Stimulated activated naive CD8-positive, alpha-beta T cell treated with anti-CD3 and anti-CD28 coated beads, Interleukin-15, Interleukin-2, amounts not matched to agents 100 ng/mL and 50 ng/mL, for 24 hours (primary cell): Measurements from ENCODE around the gene SIGLEC15.

ENCODE experiments used
- H3K27ac Mint-ChIP-seq: one replicate; pipeline ENCODE4 v1.8.0; 2021; ENCODE audit warnings: mild to moderate bottlenecking, mixed read lengths
- H3K27me3 Mint-ChIP-seq: one replicate; pipeline ENCODE4 v1.8.0; 2021; ENCODE audit warnings: mixed read lengths
- H3K36me3 Mint-ChIP-seq: one replicate; pipeline ENCODE4 v1.8.0; 2021; ENCODE audit warnings: low read depth, mixed read lengths
- H3K4me1 Mint-ChIP-seq: one replicate; pipeline ENCODE4 v1.8.0; 2021; ENCODE audit warnings: low read depth, mixed read lengths
- H3K4me3 Mint-ChIP-seq: one replicate; pipeline ENCODE4 v1.8.0; 2021; ENCODE audit warnings: mild to moderate bottlenecking, mixed read lengths
- H3K9me3 Mint-ChIP-seq: one replicate; pipeline ENCODE4 v1.8.0; 2021; ENCODE audit warnings: mixed read lengths

The SIGLEC15 gene

DNA sequence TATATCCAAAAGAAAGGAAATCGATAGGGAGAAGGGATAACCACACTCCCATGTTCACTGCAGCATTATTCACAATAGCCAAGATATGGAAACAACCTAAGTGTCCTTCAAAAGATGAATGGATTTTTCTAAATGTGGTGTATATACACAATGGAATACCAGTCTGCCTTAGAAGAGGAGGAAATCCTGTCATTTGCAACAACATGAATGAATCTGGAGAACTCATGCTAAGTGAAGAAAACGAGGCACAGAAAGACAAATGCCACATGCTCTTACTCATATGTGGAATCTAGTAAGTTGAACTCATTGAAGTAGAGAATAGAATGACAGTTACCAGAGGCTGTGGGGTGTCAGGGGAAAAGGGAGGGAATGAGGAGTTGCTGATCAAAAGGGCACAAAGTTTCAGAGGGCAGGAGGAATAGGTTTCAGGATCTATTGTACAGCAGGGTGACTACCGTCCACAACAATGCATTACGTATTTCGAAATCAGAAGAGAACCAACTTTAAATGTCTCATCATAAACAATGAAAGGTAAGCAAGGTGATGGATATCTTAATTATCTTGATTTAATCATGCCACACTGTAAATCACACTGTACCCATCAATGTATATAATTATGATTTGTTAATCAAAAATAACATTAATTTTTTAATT, 46.1 kb downstream of the SIGLEC15 start:
- H3K27ac Mint-ChIP-seq, result no peak overlapping the region
- no peak overlapping the region for H3K4me3 Mint-ChIP-seq
- peaks cover 37% of the 10 kb centered on the region for H3K4me1 Mint-ChIP-seq
- peaks cover 14% of the 10 kb centered on the region for H3K9me3 Mint-ChIP-seq
- no peaks in the 10 kb centered on the region for H3K27me3 Mint-ChIP-seq
- H3K36me3 Mint-ChIP-seq, result peaks cover 81% of the 10 kb centered on the region

DNA sequence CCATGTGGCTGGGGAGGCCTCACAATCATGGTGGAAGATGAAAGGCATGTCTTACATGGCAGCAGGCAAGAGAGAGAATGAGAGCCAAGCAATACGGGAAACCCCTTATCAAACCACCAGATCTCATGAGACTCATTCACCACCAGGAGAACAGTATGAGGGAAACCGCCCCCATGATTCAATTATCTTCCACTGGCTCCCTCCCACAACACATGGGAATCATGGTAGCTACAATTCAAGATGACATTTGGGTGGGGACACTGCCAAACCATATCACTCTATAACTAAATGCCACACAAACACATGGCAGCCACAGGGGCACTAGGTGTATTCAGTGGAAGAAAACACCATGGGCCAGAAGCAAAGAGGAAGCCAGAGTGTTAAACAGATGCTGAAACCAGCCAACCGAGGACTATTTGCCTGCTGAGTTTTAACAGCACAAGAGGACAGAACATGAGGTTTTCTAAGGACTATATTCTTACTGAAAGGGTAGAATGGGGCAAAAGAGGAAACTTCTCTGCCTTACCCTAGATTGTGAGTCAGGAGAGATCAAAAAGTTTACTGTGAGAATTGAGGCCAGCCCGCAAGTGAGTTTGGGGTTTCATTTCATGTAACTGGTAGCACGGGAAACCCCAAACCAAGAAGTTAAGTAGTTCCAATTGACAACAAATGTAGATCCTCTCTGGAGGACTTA, 49.2 kb downstream of the SIGLEC15 start:
- peaks cover 75% of the 10 kb centered on the region for H3K36me3 Mint-ChIP-seq
- H3K9me3 Mint-ChIP-seq, result peaks cover 14% of the 10 kb centered on the region
- peak overlapping the region; percentile 96 for H3K27ac Mint-ChIP-seq
- H3K27me3 Mint-ChIP-seq, result no peaks in the 10 kb centered on the region
- H3K4me1 Mint-ChIP-seq, result peaks cover 38% of the 10 kb centered on the region
- H3K4me3 Mint-ChIP-seq, result peak overlapping the region; percentile 29

DNA sequence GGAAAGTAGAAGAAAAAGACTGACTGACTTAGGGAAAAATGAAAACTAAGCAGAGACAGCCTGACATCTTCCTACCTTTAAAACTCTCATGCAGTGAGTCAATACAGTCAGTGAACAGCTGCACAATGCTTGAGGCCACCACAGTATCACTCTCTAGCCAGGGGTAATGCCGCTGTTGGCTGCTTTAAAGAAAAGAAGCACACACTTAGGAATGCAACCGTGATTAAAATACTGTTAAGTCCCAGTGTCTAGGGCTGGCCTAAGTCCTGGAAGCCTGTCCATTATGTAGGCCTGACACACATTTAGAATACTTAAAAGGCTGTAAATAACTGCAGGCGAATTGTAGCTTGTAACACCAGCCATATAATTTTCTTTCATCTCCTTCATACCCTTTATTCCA, 50.7 kb downstream of the SIGLEC15 start:
- H3K4me1 Mint-ChIP-seq, result peaks cover 41% of the 10 kb centered on the region
- H3K27ac Mint-ChIP-seq, result no peak overlapping the region
- H3K27me3 Mint-ChIP-seq, result no peaks in the 10 kb centered on the region

DNA sequence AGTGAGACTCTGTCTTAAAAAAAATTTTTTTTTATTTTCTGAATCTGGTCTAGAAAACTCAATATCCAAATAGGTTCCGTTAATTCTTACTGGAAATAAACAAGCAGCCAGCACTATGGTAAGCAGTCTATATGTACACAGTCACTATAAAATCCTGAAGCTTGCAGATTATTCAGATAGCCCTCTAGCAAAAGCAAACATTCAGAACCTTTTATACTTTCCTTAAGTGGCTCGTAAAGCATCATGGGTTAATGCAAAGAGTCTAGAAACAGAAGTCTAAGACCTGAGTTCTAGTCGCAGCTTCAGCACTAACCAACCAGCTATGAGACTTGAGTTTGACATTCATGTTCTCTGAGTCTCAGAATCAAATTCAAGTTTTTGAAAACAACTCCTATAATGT, 51.9 kb downstream of the SIGLEC15 start:
- no peaks in the 10 kb centered on the region for H3K27me3 Mint-ChIP-seq
- peaks cover 35% of the 10 kb centered on the region for H3K4me1 Mint-ChIP-seq
- H3K27ac Mint-ChIP-seq, result no peak overlapping the region
- peaks cover 14% of the 10 kb centered on the region for H3K9me3 Mint-ChIP-seq
- H3K36me3 Mint-ChIP-seq, result peaks cover 71% of the 10 kb centered on the region
- H3K4me3 Mint-ChIP-seq, result no peak overlapping the region

More for the DNA sequence above, 50.7 kb downstream of the SIGLEC15 start:
- H3K9me3 Mint-ChIP-seq, result peaks cover 14% of the 10 kb centered on the region
- H3K4me3 Mint-ChIP-seq, result no peak overlapping the region
- peaks cover 70% of the 10 kb centered on the region for H3K36me3 Mint-ChIP-seq

DNA sequence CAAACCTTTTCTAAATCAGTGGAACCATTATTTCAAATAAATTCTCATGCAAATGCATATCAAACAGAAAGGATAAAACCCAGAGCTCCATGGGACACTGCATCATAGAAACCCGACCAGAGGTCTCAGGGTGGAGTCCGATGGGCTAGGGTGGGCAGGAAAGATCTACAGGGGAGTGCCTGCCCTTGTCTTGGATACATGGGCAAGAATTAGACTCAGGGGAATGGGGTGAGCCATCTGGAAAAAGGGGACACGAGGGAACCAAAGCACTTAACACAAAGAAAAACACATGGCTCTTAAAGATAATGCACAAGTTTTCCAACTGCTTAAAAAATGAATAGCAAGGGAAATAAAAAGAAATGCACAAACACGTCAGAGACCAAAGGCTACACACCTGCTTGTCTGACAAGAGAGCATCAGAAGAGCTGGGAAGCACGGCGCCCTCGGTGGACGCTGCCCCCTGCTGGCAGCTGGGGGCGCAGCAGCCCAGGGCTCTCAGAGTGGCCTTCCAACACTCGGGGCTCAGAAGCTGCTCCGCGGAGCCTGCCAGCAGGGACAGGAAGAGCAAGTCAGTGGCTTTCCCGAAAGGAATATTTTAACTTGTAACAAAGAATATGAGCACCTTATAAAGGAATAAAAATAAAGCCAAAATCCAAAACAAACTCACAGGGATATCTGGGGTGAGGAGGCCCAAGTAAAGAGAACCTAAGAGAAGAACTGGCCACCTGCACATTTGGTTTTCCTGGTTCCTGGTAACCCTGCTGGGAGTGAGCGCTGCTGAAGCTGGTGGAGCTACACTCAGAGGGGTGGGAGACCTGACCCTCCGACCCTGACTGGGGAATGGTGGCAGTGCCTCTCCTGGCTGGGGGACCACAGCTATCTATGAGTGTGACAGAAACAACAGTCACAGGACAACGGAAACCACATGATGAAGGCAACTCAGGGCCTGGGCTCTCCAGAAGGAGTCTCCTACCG, 54.5 kb downstream of the SIGLEC15 start:
- Mint-ChIP-seq H3K27ac (no peak overlapping the region), H3K4me1 (peaks cover 13% of the 10 kb centered on the region), H3K4me3 (no peak overlapping the region), H3K36me3 (peaks cover 65% of the 10 kb centered on the region), H3K27me3 (no peaks in the 10 kb centered on the region), H3K9me3 (peaks cover 6% of the 10 kb centered on the region)

DNA sequence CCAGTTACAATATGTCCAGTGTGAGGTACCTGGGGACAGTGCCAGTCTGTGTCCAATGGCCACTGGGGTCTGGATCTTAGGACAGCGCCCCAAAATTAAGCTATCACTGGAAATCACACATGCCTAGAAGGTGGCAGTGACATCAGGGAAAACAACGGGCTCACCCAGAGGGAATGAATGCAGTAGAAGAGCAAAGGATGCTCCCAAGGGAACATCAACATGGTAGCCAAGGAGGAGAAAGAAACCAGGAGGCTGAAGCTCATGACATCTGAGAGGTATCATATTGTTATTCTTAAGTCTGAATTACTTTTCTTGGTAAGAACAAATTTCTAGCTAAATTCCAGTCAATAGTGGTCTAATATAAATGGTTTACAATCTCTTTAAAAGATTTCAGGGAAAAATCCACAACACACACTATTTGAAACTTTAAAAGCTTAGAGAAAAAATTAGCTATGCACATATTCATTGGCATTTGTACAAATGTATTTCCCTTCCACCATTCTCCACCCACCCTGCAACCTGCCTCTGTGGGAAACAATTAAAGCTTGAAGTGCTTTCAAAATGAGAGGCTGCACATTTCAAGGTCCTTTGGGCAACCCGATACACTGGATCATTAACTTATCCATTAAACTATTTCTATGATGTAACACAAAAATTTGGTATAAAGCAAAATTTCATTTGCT, 55.5 kb downstream of the SIGLEC15 start:
- Mint-ChIP-seq H3K27me3 (no peaks in the 10 kb centered on the region), H3K36me3 (peaks cover 57% of the 10 kb centered on the region), H3K9me3 (no peaks in the 10 kb centered on the region), H3K4me3 (no peak overlapping the region), H3K4me1 (peaks cover 7% of the 10 kb centered on the region), H3K27ac (no peak overlapping the region)

DNA sequence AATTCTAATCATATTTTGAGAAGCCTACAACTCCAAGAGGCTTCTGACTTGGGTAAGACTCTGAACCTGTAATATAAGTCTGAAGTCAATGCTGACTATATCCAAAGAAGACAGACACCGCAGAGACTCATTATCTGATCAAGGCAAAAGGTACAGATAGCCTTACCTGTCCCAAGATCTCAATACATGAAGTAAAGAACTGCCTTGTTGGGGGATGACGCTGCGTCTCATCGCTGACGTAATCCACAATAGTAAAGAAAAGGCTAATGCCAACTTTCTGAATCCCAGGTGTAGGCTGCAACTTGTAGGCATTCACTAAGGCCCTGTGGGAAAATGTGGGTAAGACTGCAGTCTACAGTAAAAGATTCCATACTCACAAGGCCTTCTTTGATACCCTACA, 62.1 kb downstream of the SIGLEC15 start:
- Mint-ChIP-seq H3K36me3 (peaks cover 40% of the 10 kb centered on the region), H3K4me3 (no peak overlapping the region), H3K9me3 (no peaks in the 10 kb centered on the region), H3K4me1 (no peaks in the 10 kb centered on the region), H3K27ac (no peak overlapping the region), H3K27me3 (no peaks in the 10 kb centered on the region)

DNA sequence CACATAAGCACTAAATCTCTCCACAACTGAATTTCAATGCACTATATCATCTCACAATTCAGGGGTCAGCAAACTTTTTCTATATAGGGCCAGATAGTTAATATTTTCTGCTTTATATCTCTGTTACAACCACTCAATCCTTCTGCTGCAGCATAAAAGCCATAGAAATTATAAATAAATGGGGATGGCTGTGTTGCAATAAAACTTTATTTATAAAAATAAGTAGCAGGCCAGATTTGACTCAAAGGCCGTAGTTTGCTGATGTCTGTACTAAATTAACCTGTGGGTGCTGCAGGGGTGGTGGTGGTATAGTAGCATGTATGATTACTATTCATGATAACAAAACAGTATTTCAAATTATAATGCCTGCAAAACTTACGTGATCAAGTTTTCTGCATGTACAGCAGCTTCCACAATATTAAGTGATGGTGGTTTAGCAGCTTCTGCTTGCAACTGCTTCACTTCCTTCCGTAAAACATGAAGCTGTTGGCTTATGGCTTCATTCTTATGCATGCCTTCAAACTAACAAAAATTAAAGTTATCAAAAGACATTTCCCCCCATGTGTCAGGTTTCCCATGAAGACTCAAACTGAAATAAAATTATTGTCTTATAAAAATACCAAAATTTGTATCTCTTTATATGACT, 64.1 kb downstream of the SIGLEC15 start:
- H3K36me3 Mint-ChIP-seq, result peaks cover 29% of the 10 kb centered on the region
- no peaks in the 10 kb centered on the region for H3K27me3 Mint-ChIP-seq
- H3K4me1 Mint-ChIP-seq, result no peaks in the 10 kb centered on the region
- H3K9me3 Mint-ChIP-seq, result no peaks in the 10 kb centered on the region
- H3K27ac Mint-ChIP-seq, result no peak overlapping the region
- no peak overlapping the region for H3K4me3 Mint-ChIP-seq

DNA sequence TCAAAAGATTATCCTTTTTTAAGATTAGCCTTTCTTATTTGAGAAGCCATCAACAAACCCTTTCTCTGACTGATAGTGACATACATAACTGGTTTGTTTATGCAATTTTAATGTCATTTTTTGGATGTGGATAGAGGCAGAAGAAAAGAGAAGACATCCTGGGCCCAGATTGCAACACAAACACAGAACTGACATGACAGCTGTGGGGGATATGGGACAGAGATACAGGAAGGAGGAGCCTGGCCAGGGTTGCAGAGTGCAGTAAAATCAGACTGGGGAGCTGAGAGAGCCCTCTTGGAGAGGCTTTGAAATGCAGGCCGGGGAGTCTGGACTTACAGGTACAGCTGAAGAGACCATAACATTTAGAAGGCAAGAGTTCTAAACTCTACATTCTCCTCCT, 65.1 kb downstream of the SIGLEC15 start:
- Mint-ChIP-seq H3K27ac (no peak overlapping the region), H3K27me3 (no peaks in the 10 kb centered on the region), H3K36me3 (peaks cover 36% of the 10 kb centered on the region), H3K4me1 (no peaks in the 10 kb centered on the region), H3K9me3 (no peaks in the 10 kb centered on the region), H3K4me3 (no peak overlapping the region)

DNA sequence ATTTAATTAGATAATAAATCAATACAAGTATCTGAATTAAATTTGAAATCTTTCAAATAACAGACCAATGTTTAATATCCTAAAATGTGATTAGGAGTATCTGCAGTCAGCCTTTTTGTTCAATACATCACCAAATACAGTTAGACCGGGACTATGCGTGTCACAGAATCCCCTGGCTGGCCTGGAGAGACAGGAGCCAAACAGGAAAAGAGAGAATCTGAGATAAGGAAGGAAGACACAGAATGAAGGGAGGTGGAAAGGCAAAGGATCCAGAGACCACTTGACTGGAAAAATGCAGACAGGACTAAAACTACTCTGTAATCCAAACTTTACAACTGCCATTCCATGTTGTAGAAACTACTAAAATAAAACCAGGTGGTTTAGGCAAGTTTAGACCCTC, 66.3 kb downstream of the SIGLEC15 start:
- no peak overlapping the region for H3K27ac Mint-ChIP-seq

More for the DNA sequence above, 66.3 kb downstream of the SIGLEC15 start:
- H3K9me3 Mint-ChIP-seq, result no peaks in the 10 kb centered on the region
- no peak overlapping the region for H3K4me3 Mint-ChIP-seq
- peaks cover 31% of the 10 kb centered on the region for H3K36me3 Mint-ChIP-seq
- no peaks in the 10 kb centered on the region for H3K27me3 Mint-ChIP-seq
- no peaks in the 10 kb centered on the region for H3K4me1 Mint-ChIP-seq
